ENCODE data around the gene ZP3. TPM values are rescaled to one million over a fixed set of nuclear protein-coding genes. Genes with fewer than 3 reads are reported as not detected.
"Not testable (repeated sequence)": the region's sequence is repeated elsewhere in the genome, so short reads cannot be mapped to it uniquely, and the experiment has no call there.

The ZP3 gene
- total and polyA plus RNA-seq, 7 donors: 1.4 to 4.8 (median 2.0) TPM; not detected in 1

DNA sequence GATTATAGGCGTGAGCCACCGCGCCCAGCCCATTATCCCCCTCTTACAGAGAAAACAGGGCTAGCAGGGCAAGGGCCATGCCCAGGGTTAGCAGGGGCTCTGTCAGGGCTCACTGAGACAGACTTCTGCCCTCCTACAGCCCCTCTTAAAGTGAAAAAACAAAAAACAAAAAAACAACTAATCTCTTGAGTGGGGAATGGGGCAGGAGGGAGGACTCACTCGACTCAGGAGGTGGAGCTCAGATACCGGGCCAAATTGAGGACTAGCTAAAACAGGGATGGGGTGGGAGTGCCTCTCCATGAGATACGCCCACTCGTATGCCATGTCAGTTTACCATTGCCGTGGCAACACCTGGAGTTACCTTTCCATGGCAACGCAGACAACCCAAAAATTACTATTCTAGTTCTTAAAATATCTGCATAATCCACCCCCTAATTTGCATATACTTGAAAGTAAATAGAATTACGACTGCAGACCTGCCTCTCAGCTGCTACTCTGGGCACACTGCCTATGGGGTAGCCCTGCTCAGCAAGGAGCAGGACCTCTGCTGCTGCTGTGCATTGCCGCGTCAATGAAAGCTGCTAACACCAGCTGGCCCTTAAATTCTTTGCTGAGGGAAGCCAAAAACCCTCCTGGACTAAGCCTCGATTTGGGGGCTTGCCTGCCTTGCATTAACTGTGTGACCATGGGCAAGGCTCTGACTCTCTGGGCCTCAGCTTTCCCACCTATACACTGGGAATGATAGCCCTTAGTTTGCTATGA, 28.6 kb upstream of the ZP3 start:
- no peaks in the 10 kb centered on the region for H3K9me3 ChIP-seq
- H3K4me1 ChIP-seq: peaks cover 0 to 32% (median 21%) of the 10 kb centered on the region in 4 donors
- no peaks in the 10 kb centered on the region for H3K27me3 ChIP-seq
- H3K36me3 ChIP-seq: no peaks in the 10 kb centered on the region
- DNase-seq: no peak
- intact Hi-C loops (cut with DNase I): no loop called here
- WGBS, 2 donors: 60 to 76% methylated on average over 13 of the region's 13 CpGs
- TF ChIP-seq POLR2AphosphoS5 (IDR thresholded peaks at IDR 0.05): no peak
- TF ChIP-seq, protein P1, sequence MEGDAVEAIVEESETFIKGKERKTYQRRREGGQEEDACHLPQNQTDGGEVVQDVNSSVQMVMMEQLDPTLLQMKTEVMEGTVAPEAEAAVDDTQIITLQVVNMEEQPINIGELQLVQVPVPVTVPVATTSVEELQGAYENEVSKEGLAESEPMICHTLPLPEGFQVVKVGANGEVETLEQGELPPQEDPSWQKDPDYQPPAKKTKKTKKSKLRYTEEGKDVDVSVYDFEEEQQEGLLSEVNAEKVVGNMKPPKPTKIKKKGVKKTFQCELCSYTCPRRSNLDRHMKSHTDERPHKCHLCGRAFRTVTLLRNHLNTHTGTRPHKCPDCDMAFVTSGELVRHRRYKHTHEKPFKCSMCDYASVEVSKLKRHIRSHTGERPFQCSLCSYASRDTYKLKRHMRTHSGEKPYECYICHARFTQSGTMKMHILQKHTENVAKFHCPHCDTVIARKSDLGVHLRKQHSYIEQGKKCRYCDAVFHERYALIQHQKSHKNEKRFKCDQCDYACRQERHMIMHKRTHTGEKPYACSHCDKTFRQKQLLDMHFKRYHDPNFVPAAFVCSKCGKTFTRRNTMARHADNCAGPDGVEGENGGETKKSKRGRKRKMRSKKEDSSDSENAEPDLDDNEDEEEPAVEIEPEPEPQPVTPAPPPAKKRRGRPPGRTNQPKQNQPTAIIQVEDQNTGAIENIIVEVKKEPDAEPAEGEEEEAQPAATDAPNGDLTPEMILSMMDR (IDR thresholded peaks at IDR 0.05): no peak
- TF ChIP-seq POLR2A (IDR thresholded peaks at IDR 0.05): no peak
- no peak for TF ChIP-seq EP300 (IDR thresholded peaks at IDR 0.05)
- H3K27ac ChIP-seq: no peak overlapping the region
- no peak overlapping the region for H3K4me3 ChIP-seq

DNA sequence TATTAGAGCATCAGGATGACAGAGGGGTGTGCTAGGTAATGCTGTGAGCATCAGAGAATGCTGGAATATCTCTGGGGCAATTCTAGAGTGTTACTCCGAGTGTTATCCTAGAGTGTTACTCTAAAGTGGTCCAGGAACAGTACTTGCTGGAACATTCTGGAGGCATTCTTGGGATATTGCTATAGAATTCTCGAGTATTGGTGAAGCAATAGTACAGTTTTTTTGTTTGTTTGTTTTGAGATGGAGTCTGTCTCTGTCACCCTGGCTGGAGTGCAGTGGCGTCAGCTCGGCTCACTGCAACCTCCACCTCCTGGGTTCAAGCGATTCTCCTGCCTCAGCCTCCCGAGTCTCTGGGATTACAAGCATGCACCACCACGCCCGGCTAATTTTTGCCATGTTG, 27.9 kb upstream of the ZP3 start:
- Histone ChIP-seq H3K4me3 (peak overlapping the region in 3 of 4 donors; percentile 23 to 55 (median 50)), H3K27me3 (no peaks in the 10 kb centered on the region), H3K36me3 (no peaks in the 10 kb centered on the region), H3K9me3 (no peaks in the 10 kb centered on the region), H3K4me1 (peaks cover 0 to 32% (median 21%) of the 10 kb centered on the region in 4 donors), H3K27ac (peak overlapping the region in 2 of 4 donors; percentile 44 to 49)
- TF ChIP-seq POLR2AphosphoS5 (IDR thresholded peaks at IDR 0.05): no peak
- TF ChIP-seq, protein P1 (IDR thresholded peaks at IDR 0.05): no peak
- TF ChIP-seq POLR2A (IDR thresholded peaks at IDR 0.05): no peak
- no peak for TF ChIP-seq EP300 (IDR thresholded peaks at IDR 0.05)
- DNase-seq: no peak
- WGBS, 2 donors: 20 to 63% methylated on average over 8 of the region's 8 CpGs
- intact Hi-C loops (cut with DNase I): no loop called here

DNA sequence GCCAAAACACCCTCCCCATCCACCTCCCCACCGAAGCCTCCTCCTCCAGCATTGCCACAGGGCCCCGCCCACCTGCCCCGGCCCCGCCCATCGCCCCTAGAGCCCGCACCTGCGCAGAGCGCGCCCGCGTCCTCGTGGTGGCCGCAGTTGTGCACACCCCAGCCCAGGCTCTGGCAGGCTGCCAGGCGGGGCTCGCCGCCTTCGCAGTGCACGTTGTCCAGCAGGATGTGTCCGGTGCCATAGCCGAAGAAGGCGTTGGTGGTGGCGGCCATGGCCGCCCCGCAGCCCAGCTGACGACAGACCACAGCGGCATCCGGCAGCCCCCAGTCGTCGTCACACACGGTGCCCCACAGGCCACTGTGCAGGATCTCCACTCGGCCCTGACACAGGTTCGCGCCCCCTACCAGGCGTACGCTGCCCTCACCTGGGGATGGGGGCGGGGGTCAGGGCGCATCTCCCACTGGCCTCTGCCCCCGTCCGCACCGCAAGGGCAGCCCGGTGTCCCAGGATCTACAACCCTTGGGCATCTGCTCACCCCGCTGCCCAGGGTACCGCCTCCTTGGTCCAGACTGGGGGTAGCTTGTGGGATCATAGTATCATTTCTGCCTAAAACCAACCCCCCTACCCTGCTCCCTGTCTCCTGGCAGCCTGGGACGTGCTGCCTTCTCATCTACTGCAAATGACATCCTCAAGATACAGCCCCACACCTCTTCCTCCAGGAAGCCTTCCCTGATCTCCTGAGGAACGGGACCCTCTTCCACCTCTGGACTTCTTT, 27.2 kb upstream of the ZP3 start:
- intact Hi-C loops (cut with DNase I): no loop called here
- DNase-seq: peak; percentile 89
- Histone ChIP-seq H3K27ac (peak overlapping the region in 3 of 4 donors; percentile 39 to 49 (median 44)), H3K4me3 (peak overlapping the region; percentile 23 to 55 (median 46)), H3K9me3 (no peaks in the 10 kb centered on the region), H3K4me1 (peaks cover 0 to 30% (median 18%) of the 10 kb centered on the region in 4 donors), H3K36me3 (no peaks in the 10 kb centered on the region), H3K27me3 (no peaks in the 10 kb centered on the region)
- WGBS, 2 donors: 10 to 16% methylated on average over 45 of the region's 45 CpGs
- TF ChIP-seq, protein P1 (IDR thresholded peaks at IDR 0.05): no peak
- peak in 3 of 4 donors; percentile 23 to 51 (median 48) for TF ChIP-seq POLR2AphosphoS5 (IDR thresholded peaks at IDR 0.05)

DNA sequence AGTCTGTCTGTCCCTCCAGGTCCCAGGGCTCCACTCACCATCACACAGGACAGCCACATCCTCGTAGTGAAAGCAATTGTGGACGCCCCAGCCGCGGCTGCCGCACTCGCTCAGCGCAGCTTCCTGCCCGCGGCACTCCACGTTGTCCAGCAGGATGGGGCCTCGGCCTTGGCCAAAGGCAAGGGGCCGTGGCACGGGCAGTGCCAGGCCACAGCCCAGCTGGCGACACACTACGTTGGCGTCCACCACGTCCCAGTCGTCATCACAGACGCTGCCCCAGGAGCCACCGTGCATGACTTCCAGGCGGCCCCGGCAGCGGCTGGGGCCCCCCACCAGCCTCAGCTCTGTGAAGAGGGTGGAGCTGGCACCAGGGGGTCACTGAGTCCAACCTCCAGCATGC, 24.5 kb upstream of the ZP3 start:
- no peaks in the 10 kb centered on the region for H3K36me3 ChIP-seq
- DNase-seq: no peak
- no peak overlapping the region for H3K27ac ChIP-seq
- H3K4me3 ChIP-seq: no peak overlapping the region
- H3K27me3 ChIP-seq: no peaks in the 10 kb centered on the region
- TF ChIP-seq POLR2AphosphoS5 (IDR thresholded peaks at IDR 0.05) (no peak), POLR2A (IDR thresholded peaks at IDR 0.05) (no peak)
- peaks cover 0 to 15% (median 13%) of the 10 kb centered on the region in 4 donors for H3K4me1 ChIP-seq
- H3K9me3 ChIP-seq: no peaks in the 10 kb centered on the region
- intact Hi-C loops (cut with DNase I): no loop called here
- 95 to 96% methylated on average over 23 of the region's 23 CpGs for WGBS, 2 donors

DNA sequence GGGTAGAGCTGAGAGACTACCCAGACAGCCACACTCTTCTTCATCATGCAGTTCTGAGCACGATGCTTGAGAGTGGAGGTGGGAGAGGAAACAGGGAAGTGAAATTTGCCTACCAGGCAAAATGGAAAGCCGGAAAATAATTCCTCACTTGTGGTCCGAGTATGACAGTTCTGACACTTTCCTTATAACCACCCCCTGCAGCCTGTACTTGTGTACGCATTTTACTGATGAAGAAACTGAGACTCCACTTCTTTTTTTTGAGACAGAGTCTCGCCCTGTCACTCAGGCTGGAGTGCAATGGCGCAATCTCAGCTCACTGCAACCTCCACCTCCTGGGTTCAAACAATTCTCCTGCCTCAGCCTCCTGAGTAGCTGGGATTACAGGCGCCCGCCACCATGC, 21.7 kb upstream of the ZP3 start:
- H3K27me3 ChIP-seq; DNase-seq; H3K36me3 ChIP-seq; H3K4me1 ChIP-seq; H3K9me3 ChIP-seq; intact Hi-C loops (cut with DNase I); H3K4me3 ChIP-seq: not testable (repeated sequence)
- H3K27ac ChIP-seq: peak overlapping the region in 2 of 4 donors; percentile 21 to 42
- WGBS, 2 donors: 87 to 88% methylated on average over 8 of the region's 8 CpGs
